HG03066 (cell line): ENCODE results near the gene DMRTB1.

Experiments used
- ATAC-seq: cut with Tn5 transposase; IDR thresholded peaks from one replicate; pipeline ENCODE4 v1.9.1; 2021; ENCODE audit warnings: low read depth; ENCODE audit not compliant: unreplicated experiment

DMRTB1 gene

GRCh38 chr1:53507116-53507820, 48.1 kb downstream of the DMRTB1 start:
- ATAC-seq, result no peak

- no peak for ATAC-seq
These were observed 49.1 kb downstream of the DMRTB1 start for GRCh38 chr1:53508056-53508990.

- no peak for ATAC-seq
These were observed 49.9 kb downstream of the DMRTB1 start for GRCh38 chr1:53508991-53509666.

- no peak for ATAC-seq
These were observed 50.6 kb downstream of the DMRTB1 start for GRCh38 chr1:53509775-53510174.

- ATAC-seq, result no peak
These were observed 51.0 kb downstream of the DMRTB1 start for GRCh38 chr1:53510215-53510614.

GRCh38 chr1:53511323-53511932, 52.2 kb downstream of the DMRTB1 start:
- ATAC-seq, result no peak

- no peak for ATAC-seq
These were observed 53.0 kb downstream of the DMRTB1 start for GRCh38 chr1:53511933-53512806.

- no peak for ATAC-seq
These were observed 53.9 kb downstream of the DMRTB1 start for GRCh38 chr1:53512807-53513755.

- ATAC-seq, result no peak
These were observed 54.6 kb downstream of the DMRTB1 start for GRCh38 chr1:53513846-53514245.

- ATAC-seq, result no peak
These were observed 55.2 kb downstream of the DMRTB1 start for GRCh38 chr1:53514436-53514835.

GRCh38 chr1:53516181-53516580, 57.0 kb downstream of the DMRTB1 start:
- no peak for ATAC-seq
